Neural cell (in vitro differentiated cells): Measurements from ENCODE around the gene CDK17. TPM values are rescaled to one million over a fixed set of nuclear protein-coding genes. Genes with fewer than 3 reads are reported as not detected.

ENCODE experiments used
- H2AFZ ChIP-seq: fragments of 200-600, 300-800 bp; sonication (generic), shearing (Covaris generic); 2 replicates; pipeline ENCODE4 v1.6.0; 2014; ENCODE audit warnings: low read depth, mild to moderate bottlenecking, antibody characterized with exemption, low read length, moderate library complexity
- H3F3A ChIP-seq: fragments of 200-600 bp; shearing (Covaris generic); 2 replicates; pipeline ENCODE4 v1.6.1; 2016; ENCODE audit warnings: mild to moderate bottlenecking, moderate library complexity, mixed read lengths, antibody characterized with exemption, low read length; ENCODE audit not compliant: insufficient read depth, poor library complexity, severe bottlenecking
- H3K27ac ChIP-seq: fragments of 200-600, 300-800 bp; sonication (generic), shearing (Covaris generic); 2 replicates; pipeline ENCODE4 v1.5.1; 2014; ENCODE audit warnings: mild to moderate bottlenecking, low read length, moderate library complexity
- H3K27me3 ChIP-seq: fragments of 300-800, 200-600 bp; sonication (generic), shearing (Covaris generic); 2 replicates; pipeline ENCODE4 v1.6.0; 2014; ENCODE audit warnings: mild to moderate bottlenecking, low read depth, low read length, moderate library complexity; ENCODE audit not compliant: insufficient read depth
- H3K36me3 ChIP-seq: fragments of 300-800, 200-600 bp; sonication (generic), shearing (Covaris generic); 2 replicates; pipeline ENCODE4 v1.5.1; 2014; ENCODE audit warnings: mild to moderate bottlenecking, antibody characterized with exemption, low read length, moderate library complexity; ENCODE audit not compliant: insufficient read depth
- H3K4me2 ChIP-seq: fragments of 300-800, 200-600 bp; sonication (generic), shearing (Covaris generic); 2 replicates; pipeline ENCODE4 v1.6.0; 2014; ENCODE audit warnings: mild to moderate bottlenecking, low read length
- H3K4me3 ChIP-seq: fragments of 300-800, 200-600 bp; sonication (generic), shearing (Covaris generic); 2 replicates; pipeline ENCODE4 v1.5.1; 2014; ENCODE audit warnings: mild to moderate bottlenecking, low read length, moderate library complexity
- H3K79me2 ChIP-seq: fragments of 200-600 bp; shearing (Covaris generic); replicated peaks from 2 replicates; pipeline ENCODE4 v1.6.0; 2014; ENCODE audit warnings: mild to moderate bottlenecking, low read length, moderate library complexity; ENCODE audit not compliant: insufficient read depth
- H3K9ac ChIP-seq: fragments of 300-800, 200-600 bp; sonication (generic), shearing (Covaris generic); 2 replicates; pipeline ENCODE4 v1.6.1; 2016; ENCODE audit warnings: mild to moderate bottlenecking, low read length, mixed read lengths
- H3K9me2 ChIP-seq: fragments of 200-600 bp; shearing (Covaris generic); 2 replicates; pipeline ENCODE4 v1.6.1; 2016; ENCODE audit warnings: mild to moderate bottlenecking, low read length, mixed read lengths; ENCODE audit not compliant: insufficient read depth
- H3K9me3 ChIP-seq: fragments of 200-600, 300-800 bp; sonication (generic), shearing (Covaris generic); 2 replicates; pipeline ENCODE4 v1.6.1; 2016; ENCODE audit warnings: mild to moderate bottlenecking, mixed run types, low read length, moderate library complexity, mixed read lengths
- H4K20me1 ChIP-seq: fragments of 200-600 bp; shearing (Covaris generic); 2 replicates; pipeline ENCODE4 v1.6.1; 2016; ENCODE audit warnings: mild to moderate bottlenecking, mixed run types; ENCODE audit not compliant: insufficient read depth
- EP300 ChIP-seq: fragments of 450-650 bp; conservative IDR thresholded peaks from 2 replicates; pipeline ENCODE4 v1.6.1; 2014; ENCODE audit warnings: antibody characterized with exemption, mild to moderate bottlenecking, moderate library complexity; ENCODE audit not compliant: poor library complexity, severe bottlenecking
- EZH2 ChIP-seq: fragments of 200-600, 300-800 bp; shearing (Covaris generic), sonication (generic); IDR thresholded peaks from 2 replicates; pipeline ENCODE4 v1.6.1; 2014; ENCODE audit warnings: antibody characterized with exemption, low read length, borderline replicate concordance, mild to moderate bottlenecking; ENCODE audit not compliant: insufficient read depth, poor library complexity, severe bottlenecking
- MXI1 ChIP-seq: fragments of 450-650 bp; conservative IDR thresholded peaks from 2 replicates; pipeline ENCODE4 v1.6.1; 2014; ENCODE audit warnings: antibody characterized with exemption, mild to moderate bottlenecking; ENCODE audit not compliant: poor library complexity, severe bottlenecking
- POLR2AphosphoS5 ChIP-seq: IDR thresholded peaks from 2 replicates; pipeline ENCODE4 v1.6.1; 2012
- RAD21 ChIP-seq: fragments of 450-650 bp; conservative IDR thresholded peaks from 2 replicates; pipeline ENCODE4 v1.6.1; 2014; ENCODE audit warnings: antibody characterized with exemption, mild to moderate bottlenecking, moderate library complexity
- SMC3 ChIP-seq: fragments of 450-650 bp; conservative IDR thresholded peaks from 2 replicates; pipeline ENCODE4 v1.6.1; 2014; ENCODE audit warnings: antibody characterized with exemption, mild to moderate bottlenecking, moderate library complexity; ENCODE audit not compliant: poor library complexity
- TAF1 ChIP-seq: IDR thresholded peaks from 2 replicates; pipeline ENCODE4 v1.6.1; 2012; ENCODE audit warnings: low read depth
- polyA plus RNA-seq: library from polyadenylated mRNA; depleted of rRNA; stranded (reverse); fragments of >200 nt; gene quantifications from 2 replicates; pipeline ENCODE4 v1.2.3, GENCODE V29; 2014
- TF ChIP-seq, protein P1 (sequence below): IDR thresholded peaks from 2 replicates; pipeline ENCODE4 v1.6.1; 2012; ENCODE audit warnings: borderline replicate concordance
- TF ChIP-seq, protein P2 (sequence below): fragments of 450-650 bp; IDR thresholded peaks from 2 replicates; pipeline ENCODE4 v1.5.1; 2014; ENCODE audit warnings: antibody characterized with exemption, mild to moderate bottlenecking, moderate library complexity; ENCODE audit not compliant: poor library complexity, severe bottlenecking

The CDK17 gene
- polyA plus RNA-seq, 1 donor from 2014 or later, result 119 TPM

DNA sequence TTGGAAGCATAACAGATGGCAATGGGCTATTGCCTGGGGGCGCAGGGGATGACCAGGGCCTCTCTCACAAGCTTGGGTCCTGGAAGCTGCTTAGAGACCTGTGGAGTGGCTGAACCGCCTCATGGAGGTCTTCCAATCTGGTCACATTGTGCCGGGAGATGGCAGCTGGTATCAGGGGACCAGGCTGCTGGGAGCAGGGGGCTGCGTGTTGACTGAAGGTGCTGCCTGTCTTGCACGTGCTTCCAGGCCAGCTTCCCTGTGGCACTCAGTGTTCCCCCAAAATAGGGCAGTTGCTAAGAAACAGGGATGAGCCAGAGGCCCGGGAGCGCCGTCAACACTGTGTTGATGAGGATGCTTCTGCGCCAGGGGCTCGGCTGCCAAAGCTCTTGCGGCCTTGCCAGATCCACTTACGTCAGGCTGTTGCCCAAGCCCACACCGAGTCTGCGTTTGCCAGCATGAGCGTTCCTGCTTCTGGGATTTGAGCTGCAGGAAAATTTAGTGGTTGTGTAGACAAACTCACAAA, 166.2 kb downstream of the CDK17 start:
- H3K27ac ChIP-seq, result no peak overlapping the region
- TF ChIP-seq SMC3 (no peak), EP300 (no peak), MXI1 (no peak), EZH2 (no peak), TAF1 (no peak), POLR2AphosphoS5 (no peak), RAD21 (no peak)
- TF ChIP-seq, protein P1, sequence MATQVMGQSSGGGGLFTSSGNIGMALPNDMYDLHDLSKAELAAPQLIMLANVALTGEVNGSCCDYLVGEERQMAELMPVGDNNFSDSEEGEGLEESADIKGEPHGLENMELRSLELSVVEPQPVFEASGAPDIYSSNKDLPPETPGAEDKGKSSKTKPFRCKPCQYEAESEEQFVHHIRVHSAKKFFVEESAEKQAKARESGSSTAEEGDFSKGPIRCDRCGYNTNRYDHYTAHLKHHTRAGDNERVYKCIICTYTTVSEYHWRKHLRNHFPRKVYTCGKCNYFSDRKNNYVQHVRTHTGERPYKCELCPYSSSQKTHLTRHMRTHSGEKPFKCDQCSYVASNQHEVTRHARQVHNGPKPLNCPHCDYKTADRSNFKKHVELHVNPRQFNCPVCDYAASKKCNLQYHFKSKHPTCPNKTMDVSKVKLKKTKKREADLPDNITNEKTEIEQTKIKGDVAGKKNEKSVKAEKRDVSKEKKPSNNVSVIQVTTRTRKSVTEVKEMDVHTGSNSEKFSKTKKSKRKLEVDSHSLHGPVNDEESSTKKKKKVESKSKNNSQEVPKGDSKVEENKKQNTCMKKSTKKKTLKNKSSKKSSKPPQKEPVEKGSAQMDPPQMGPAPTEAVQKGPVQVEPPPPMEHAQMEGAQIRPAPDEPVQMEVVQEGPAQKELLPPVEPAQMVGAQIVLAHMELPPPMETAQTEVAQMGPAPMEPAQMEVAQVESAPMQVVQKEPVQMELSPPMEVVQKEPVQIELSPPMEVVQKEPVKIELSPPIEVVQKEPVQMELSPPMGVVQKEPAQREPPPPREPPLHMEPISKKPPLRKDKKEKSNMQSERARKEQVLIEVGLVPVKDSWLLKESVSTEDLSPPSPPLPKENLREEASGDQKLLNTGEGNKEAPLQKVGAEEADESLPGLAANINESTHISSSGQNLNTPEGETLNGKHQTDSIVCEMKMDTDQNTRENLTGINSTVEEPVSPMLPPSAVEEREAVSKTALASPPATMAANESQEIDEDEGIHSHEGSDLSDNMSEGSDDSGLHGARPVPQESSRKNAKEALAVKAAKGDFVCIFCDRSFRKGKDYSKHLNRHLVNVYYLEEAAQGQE, result no peak
- TF ChIP-seq, protein P2, sequence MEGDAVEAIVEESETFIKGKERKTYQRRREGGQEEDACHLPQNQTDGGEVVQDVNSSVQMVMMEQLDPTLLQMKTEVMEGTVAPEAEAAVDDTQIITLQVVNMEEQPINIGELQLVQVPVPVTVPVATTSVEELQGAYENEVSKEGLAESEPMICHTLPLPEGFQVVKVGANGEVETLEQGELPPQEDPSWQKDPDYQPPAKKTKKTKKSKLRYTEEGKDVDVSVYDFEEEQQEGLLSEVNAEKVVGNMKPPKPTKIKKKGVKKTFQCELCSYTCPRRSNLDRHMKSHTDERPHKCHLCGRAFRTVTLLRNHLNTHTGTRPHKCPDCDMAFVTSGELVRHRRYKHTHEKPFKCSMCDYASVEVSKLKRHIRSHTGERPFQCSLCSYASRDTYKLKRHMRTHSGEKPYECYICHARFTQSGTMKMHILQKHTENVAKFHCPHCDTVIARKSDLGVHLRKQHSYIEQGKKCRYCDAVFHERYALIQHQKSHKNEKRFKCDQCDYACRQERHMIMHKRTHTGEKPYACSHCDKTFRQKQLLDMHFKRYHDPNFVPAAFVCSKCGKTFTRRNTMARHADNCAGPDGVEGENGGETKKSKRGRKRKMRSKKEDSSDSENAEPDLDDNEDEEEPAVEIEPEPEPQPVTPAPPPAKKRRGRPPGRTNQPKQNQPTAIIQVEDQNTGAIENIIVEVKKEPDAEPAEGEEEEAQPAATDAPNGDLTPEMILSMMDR, result no peak
- H3K36me3 ChIP-seq, result no peaks in the 10 kb centered on the region
- H3K27me3 ChIP-seq, result no peaks in the 10 kb centered on the region
- H3K4me2 ChIP-seq, result no peak overlapping the region
- no peak overlapping the region for H3K4me3 ChIP-seq
- H4K20me1 ChIP-seq, result no peaks in the 10 kb centered on the region
- H3F3A ChIP-seq, result no peaks in the 10 kb centered on the region
- no peaks in the 10 kb centered on the region for H3K9me2 ChIP-seq
- no peaks in the 10 kb centered on the region for H3K79me2 ChIP-seq
- H3K9me3 ChIP-seq, result no peaks in the 10 kb centered on the region
- H2AFZ ChIP-seq, result no peak overlapping the region
- no peak overlapping the region for H3K9ac ChIP-seq

DNA sequence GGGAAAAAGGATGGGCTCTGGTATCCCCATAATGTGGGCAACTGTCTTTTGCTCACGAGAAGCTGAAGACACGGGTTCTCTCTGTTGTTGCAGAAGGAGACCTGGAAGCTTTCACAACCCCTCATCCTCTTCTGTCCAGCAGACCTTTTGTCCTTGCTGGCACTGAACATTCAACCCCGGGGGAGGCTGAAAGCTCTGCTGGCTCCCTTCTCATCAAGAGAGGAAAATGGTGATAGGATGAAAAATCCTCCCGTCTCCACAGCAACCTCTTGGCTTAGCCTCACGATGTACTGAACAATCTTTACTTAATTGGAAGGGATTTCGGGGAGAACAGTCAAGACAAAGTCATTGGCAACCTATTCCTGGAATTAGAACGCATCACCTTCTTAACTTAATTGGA, 167.1 kb downstream of the CDK17 start:
- Histone ChIP-seq H3K79me2 (no peaks in the 10 kb centered on the region), H3K27ac (no peak overlapping the region), H3K9ac (no peak overlapping the region), H3F3A (no peaks in the 10 kb centered on the region), H2AFZ (no peak overlapping the region), H3K27me3 (no peaks in the 10 kb centered on the region), H3K36me3 (no peaks in the 10 kb centered on the region), H3K4me2 (no peak overlapping the region), H3K9me3 (no peaks in the 10 kb centered on the region), H4K20me1 (no peaks in the 10 kb centered on the region), H3K4me3 (no peak overlapping the region), H3K9me2 (no peaks in the 10 kb centered on the region)
- TF ChIP-seq, protein P1, result no peak
